Left lung (tissue), 10 donors: ENCODE results near the gene ANTXR1. TPM values are rescaled to one million over a fixed set of nuclear protein-coding genes. Genes with fewer than 3 reads are reported as not detected.

Experiments
- ATAC-seq: fragments of 200-7000 bp; cut with Tn5 transposase; one replicate; pipeline ENCODE4 v1.9.1; 2020; ENCODE audit warnings: moderate library complexity
- DNase-seq, 4 donors: peaks; one replicate each; pipeline ENCODE4 v3.0.0-alpha.2; 2013 to 2020
- H3K27ac ChIP-seq, 2 donors: fragments of 200-600 bp; sonication (generic) in 1 of 2; one replicate each; pipeline versions ENCODE4 v1.5.0 to v1.8.0; 2020 to 2021
- H3K27me3 ChIP-seq, 2 donors: fragments of 200-600 bp; sonication (generic) in 1 of 2; one replicate each; pipeline versions ENCODE4 v1.5.0 to v1.8.0; 2020 to 2021
- H3K36me3 ChIP-seq, 2 donors: fragments of 200-600 bp; sonication (generic) in 1 of 2; one replicate each; pipeline versions ENCODE4 v1.5.0 to v1.8.0; 2020 to 2021
- H3K4me1 ChIP-seq, 2 donors: fragments of 200-600 bp; one replicate each; pipeline ENCODE4 v1.8.0; 2021
- H3K4me3 ChIP-seq, 2 donors: fragments of 200-600 bp; sonication (generic) in 1 of 2; one replicate each; pipeline versions ENCODE4 v1.5.0 to v1.8.0; 2020 to 2021; ENCODE audit warnings: mild to moderate bottlenecking in 1 of 2
- H3K9me3 ChIP-seq, 2 donors: fragments of 200-600 bp; sonication (generic) in 1 of 2; one replicate each; pipeline versions ENCODE4 v1.5.0 to v1.8.0; 2020 to 2021
- intact Hi-C, 2 donors: fragments of 100-400 bp; cut with DNase I; formaldehyde crosslinking; loops; one replicate each; pipeline versions ENCODE4 v1.11.2 to v1.14.2; 2022
- polyA plus RNA-seq, 6 donors: library from polyadenylated mRNA; unstranded; fragments of 120-200 nt; gene quantifications; one replicate each; pipeline ENCODE4 v1.2.1, GENCODE V29; 2013; ENCODE audit not compliant: insufficient read length in 6 of 6
- total RNA-seq, 2 donors: library from RNA; stranded (reverse); fragmentation: NEBNext Ultra II Directional; extraction: Animal tissue kit (Norgen Biotek cat#: 25700); gene quantifications; one replicate each; pipeline ENCODE4 v1.2.1, GENCODE V29; 2021
- TF ChIP-seq, protein P1 (sequence below), 2 donors: fragments of 200-600 bp; sonication (generic) in 1 of 2; IDR thresholded peaks; one replicate each; pipeline versions ENCODE4 v1.5.0 to v1.8.0; 2021; ENCODE audit warnings: antibody characterized with exemption in 2 of 2
- donor health status: DM: no; HTN: yes; CAD: no.
- donor health status: DM: no; HTN: no; CAD: no.

Gene ANTXR1
- total and polyA plus RNA-seq, 8 donors, result 70.2 to 115 (median 87.3) TPM

DNA sequence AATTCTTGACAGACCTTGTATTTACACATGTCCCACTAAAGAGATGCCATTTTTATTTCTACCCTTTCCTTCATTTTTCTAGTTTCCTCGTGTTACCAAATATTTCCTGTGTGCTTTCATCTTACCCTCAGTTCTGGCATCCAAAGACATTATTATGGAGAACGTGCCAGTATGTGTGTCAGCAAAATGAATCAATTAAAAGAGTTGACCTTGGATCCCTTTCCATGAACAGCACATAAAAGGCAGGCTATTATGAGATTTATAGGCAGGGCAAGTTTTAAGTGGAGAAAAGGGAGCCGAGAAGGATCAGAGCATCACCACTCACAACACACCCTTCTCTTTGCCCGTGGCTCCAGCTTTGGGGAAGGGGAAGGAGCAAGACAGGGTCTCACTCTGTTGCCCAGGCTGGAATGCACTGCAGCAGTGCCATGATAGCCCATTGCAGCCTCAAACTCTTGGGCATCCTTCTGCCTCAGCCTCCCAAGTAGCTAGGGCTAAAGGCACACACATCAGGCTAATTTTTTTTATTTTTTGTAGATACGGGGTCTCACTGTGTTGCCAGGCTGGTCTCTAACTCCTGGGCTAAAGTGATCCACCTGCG lies 224.2 kb downstream of the ANTXR1 start:
- intact Hi-C loops, result no loop called here
- Histone ChIP-seq H3K4me3 (no peak overlapping the region), H3K4me1 (peaks cover 0 to 5% of the 10 kb centered on the region in 2 donors), H3K36me3 (no peaks in the 10 kb centered on the region), H3K27ac (peak overlapping the region in 1 of 2 donors; percentile 41), H3K9me3 (no peaks in the 10 kb centered on the region), H3K27me3 (no peaks in the 10 kb centered on the region)
- TF ChIP-seq, protein P1, sequence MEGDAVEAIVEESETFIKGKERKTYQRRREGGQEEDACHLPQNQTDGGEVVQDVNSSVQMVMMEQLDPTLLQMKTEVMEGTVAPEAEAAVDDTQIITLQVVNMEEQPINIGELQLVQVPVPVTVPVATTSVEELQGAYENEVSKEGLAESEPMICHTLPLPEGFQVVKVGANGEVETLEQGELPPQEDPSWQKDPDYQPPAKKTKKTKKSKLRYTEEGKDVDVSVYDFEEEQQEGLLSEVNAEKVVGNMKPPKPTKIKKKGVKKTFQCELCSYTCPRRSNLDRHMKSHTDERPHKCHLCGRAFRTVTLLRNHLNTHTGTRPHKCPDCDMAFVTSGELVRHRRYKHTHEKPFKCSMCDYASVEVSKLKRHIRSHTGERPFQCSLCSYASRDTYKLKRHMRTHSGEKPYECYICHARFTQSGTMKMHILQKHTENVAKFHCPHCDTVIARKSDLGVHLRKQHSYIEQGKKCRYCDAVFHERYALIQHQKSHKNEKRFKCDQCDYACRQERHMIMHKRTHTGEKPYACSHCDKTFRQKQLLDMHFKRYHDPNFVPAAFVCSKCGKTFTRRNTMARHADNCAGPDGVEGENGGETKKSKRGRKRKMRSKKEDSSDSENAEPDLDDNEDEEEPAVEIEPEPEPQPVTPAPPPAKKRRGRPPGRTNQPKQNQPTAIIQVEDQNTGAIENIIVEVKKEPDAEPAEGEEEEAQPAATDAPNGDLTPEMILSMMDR (IDR thresholded peaks at IDR 0.05), result no peak
- no peak for DNase-seq
- no peak for ATAC-seq

DNA sequence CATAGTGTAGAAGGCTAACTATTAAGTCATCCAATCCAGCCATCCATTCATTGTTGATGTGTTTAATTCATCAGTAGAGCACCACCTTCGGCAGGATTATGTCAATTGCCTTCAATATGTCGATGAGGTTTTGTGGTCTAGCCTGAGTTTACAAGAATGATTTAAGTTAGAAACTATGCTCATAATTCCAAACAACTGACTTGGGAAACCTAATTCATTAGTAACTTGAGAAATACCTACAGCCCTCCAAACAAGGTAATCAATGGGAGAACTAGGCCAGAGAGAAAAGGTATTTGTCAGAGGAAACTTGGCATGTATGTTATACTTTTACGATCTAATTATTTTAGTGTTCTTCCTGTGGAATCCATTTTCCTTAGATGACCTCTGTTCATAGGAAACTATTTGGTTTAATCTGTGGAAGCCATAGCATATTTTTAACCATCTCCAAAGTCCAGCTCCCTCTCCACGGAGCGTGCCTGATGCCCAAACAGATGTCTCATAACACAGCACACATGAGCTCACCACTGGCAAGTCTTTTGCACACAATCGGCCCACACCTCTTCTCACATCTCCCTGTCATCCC lies 225.6 kb downstream of the ANTXR1 start:
- ATAC-seq (peak; percentile 48), DNase-seq (peak in 1 of 4 donors; percentile 41)
- Histone ChIP-seq H3K36me3 (no peaks in the 10 kb centered on the region), H3K27ac (no peak overlapping the region), H3K4me1 (peaks cover 0 to 9% of the 10 kb centered on the region in 2 donors), H3K9me3 (no peaks in the 10 kb centered on the region), H3K27me3 (no peaks in the 10 kb centered on the region), H3K4me3 (no peak overlapping the region)
- TF ChIP-seq, protein P1 (IDR thresholded peaks at IDR 0.05), result no peak
- intact Hi-C loops, result no loop called here

DNA sequence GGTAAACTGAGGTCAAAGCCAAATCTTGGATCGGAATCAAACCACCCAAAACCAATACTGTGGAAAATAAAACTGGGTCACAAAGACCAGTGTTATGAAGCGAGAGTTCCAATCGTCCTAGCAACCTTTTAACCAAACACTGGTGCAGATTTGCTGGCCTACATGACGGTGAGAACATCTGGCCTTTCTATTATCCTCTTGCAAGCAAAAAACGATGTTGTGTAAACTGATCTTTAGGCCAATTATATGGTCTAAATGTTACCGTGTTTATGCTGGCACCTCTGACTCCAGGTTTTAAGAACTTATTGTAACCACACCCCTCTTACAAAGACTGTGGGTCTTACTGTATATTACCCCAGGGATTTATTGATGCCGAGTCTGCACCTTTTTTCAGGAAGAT lies 228.1 kb downstream of the ANTXR1 start:
- H3K4me1 ChIP-seq, result peaks cover 0 to 9% of the 10 kb centered on the region in 2 donors
- no peak for DNase-seq
- intact Hi-C loops, result no loop called here
- H3K27me3 ChIP-seq, result no peaks in the 10 kb centered on the region
- no peak overlapping the region for H3K27ac ChIP-seq
- no peaks in the 10 kb centered on the region for H3K36me3 ChIP-seq
- ATAC-seq, result no peak
- H3K9me3 ChIP-seq, result no peaks in the 10 kb centered on the region
- TF ChIP-seq, protein P1 (IDR thresholded peaks at IDR 0.05), result no peak
- no peak overlapping the region for H3K4me3 ChIP-seq

DNA sequence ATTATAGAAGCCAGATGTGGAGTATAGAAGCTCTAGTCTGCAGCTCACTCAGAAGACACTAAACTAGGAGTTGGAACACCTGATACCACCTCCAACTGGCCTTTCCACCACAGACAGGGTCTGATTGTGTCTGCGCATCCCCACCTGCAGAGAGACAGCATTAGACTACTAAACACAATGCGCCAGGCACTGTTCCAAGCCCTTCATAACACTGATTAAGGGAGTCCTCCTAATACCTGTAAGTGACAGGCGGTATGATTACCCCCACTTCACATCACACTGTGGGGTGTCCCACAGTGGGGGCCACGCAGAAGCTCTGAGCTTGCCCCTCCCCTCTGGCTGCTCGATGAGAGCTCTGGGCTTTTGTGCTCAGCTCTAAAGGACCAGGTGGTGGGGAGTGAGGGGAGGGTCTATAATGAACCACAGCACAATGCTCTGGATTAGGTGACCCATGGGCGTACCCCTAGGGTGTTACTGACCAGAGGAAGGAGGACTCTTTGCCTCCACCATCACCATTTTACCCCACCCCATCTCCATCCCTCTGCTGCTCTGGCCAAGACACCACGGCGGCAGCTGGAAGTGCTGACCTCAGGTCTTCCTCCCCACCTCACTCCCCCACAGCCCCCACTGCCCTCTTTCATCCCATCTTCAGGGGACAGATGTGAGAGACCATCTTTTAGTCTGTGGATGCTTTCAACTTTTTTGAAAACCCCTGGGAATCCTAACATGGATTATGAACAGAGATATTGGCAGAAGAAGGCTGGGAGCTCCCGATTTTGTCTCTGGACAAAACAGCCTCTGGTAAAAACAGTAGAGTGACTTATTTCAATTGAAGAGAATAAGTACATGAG lies 228.9 kb downstream of the ANTXR1 start:
- no peak overlapping the region for H3K27ac ChIP-seq
- DNase-seq, result no peak
- H3K36me3 ChIP-seq, result no peaks in the 10 kb centered on the region
- no peak overlapping the region for H3K4me3 ChIP-seq
- peaks cover 0 to 9% of the 10 kb centered on the region in 2 donors for H3K4me1 ChIP-seq
- no peaks in the 10 kb centered on the region for H3K9me3 ChIP-seq
- ATAC-seq, result no peak
- TF ChIP-seq, protein P1 (IDR thresholded peaks at IDR 0.05), result no peak
- intact Hi-C loops, result no loop called here
- H3K27me3 ChIP-seq, result no peaks in the 10 kb centered on the region

DNA sequence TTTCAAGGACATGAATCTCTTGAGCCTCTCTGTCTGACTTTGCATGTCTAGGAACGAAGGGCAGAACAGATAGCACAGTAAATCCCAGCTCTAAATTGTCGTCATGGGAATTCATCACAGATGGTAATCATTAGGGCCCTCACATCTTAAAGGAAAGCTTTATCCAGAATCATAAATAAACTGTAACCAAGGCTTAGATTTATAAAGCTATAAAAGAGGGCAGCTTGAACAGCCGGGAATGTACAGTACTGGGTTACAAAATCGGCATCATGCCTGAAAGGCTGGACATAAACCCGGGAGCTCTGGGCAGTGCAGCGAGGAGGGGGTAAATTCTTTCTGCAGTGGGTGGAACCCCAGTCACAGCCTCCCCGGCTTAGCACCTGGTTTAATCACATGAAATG lies 229.7 kb downstream of the ANTXR1 start:
- Histone ChIP-seq H3K4me1 (peaks cover 0 to 9% of the 10 kb centered on the region in 2 donors), H3K9me3 (no peaks in the 10 kb centered on the region), H3K27me3 (no peaks in the 10 kb centered on the region), H3K36me3 (no peaks in the 10 kb centered on the region), H3K27ac (no peak overlapping the region), H3K4me3 (no peak overlapping the region)
- intact Hi-C loops, result no loop called here
- DNase-seq, result no peak
- TF ChIP-seq, protein P1 (IDR thresholded peaks at IDR 0.05), result no peak
- no peak for ATAC-seq
